ENCODE measurements around the gene PWP2.
"Not testable (repeated sequence)": the region's sequence is repeated elsewhere in the genome, so short reads cannot be mapped to it uniquely, and the experiment has no call there.

PWP2 gene

GRCh38 chr21:44167527-44167926, 60.3 kb downstream of the PWP2 start:
- DNase-seq: not testable (repeated sequence)

GRCh38 chr21:44170326-44170725, 63.1 kb downstream of the PWP2 start:
- not testable (repeated sequence) for DNase-seq

GRCh38 chr21:44170863-44171262, 63.7 kb downstream of the PWP2 start:
- DNase-seq: not testable (repeated sequence)

- DNase-seq: not testable (repeated sequence)
Measured at GRCh38 chr21:44171962-44172572, 64.9 kb downstream of the PWP2 start.

- DNase-seq: not testable (repeated sequence)
Measured at GRCh38 chr21:44172741-44173140, 65.5 kb downstream of the PWP2 start.

- DNase-seq: not testable (repeated sequence)
Measured at GRCh38 chr21:44175189-44175588, 68.0 kb downstream of the PWP2 start.

- not testable (repeated sequence) for DNase-seq
Measured at GRCh38 chr21:44176127-44176526, 68.9 kb downstream of the PWP2 start.
